ENCODE measurements around the gene ZMYND10. TPM values are rescaled to one million over a fixed set of nuclear protein-coding genes. Genes with fewer than 3 reads are reported as not detected.
A peak's percentile ranks its signal among the peaks of the same experiment; 100 is the strongest.

ZMYND10 gene
- total and polyA plus RNA-seq, 9 of the 15 experiments (the other 6 are each of a cell fraction or from before 2014, with no cell fraction given) = 0.20 to 2.8 (median 0.70) TPM

DNA sequence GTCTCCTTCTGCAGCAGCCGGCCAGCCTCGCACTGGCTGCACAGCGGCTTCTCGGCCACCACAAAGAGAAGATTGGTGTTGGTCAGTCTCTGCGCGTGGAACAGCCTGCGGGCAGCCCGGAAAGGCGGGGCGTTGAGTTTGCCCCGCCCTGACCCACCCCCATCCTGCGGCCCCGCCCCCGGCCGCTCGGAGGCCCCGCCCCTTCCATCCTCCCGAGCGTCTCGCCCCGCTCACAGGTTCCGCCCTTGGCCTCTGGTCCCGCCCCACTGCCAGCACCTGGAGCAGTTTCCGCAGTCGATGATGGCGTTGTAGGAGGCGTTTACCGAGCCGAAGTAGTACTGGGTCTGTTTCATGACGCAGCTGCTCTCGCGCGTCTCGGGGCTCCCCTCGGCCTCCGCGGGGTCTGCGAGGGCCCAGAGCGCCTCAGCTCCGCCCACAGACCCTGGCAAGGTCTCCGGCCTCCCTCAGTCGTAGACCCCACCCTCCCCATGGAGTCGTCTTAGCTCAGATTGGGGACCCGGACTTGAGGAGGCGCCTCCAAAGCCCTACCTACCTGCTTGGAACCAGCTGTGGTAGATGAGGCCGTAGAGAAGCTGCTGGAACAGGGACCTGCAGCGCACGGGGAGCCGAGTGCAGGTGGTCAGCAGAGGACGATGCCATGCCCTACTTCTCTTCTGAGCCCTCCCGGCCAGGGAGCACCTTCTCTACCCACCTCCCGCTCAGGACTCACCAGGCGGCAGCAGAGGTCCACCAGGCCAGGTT lies 19.7 kb upstream of the ZMYND10 start (continued):
- TF ChIP-seq CREB1 (IDR thresholded peaks at IDR 0.05) (0 out of 2 replicates have a peak, but pooled peaks have one; percentile 30), CREB1 (CRISPR knock-in tag; IDR thresholded peaks at IDR 0.05) (no peak), HLTF (IDR thresholded peaks at IDR 0.05) (no peak), XRCC5 (IDR thresholded peaks at IDR 0.05; ENCODE audit: low read depth, low read length) (no peak), KAT8 (IDR thresholded peaks at IDR 0.05; ENCODE audit: low read depth) (no peak), PHF8 (IDR thresholded peaks at IDR 0.05; ENCODE audit: borderline replicate concordance, low read length) (peak; percentile 32; the same call in 1 of the 2 replicates), CTBP1 (IDR thresholded peaks at IDR 0.05; ENCODE audit: borderline replicate concordance) (0 out of 2 replicates have a peak, but pooled peaks have one; percentile 28), ZEB2 (IDR thresholded peaks at IDR 0.05) (0 out of 2 replicates have a peak, but pooled peaks have one; percentile 26), PHTF2 (CRISPR knock-in tag; IDR thresholded peaks at IDR 0.05) (no peak), SPI1 (IDR thresholded peaks at IDR 0.05; ENCODE audit: borderline replicate concordance, low read depth, low read length) (0 out of 2 replicates have a peak, but pooled peaks have one; percentile 40), ATF1 (CRISPR knock-in tag; IDR thresholded peaks at IDR 0.05) (no peak), ATF1 (tag; IDR thresholded peaks at IDR 0.05) (0 out of 2 replicates have a peak, but pooled peaks have one; percentile 11), POLR2G (IDR thresholded peaks at IDR 0.05; ENCODE audit: low read depth, low read length) (peak; percentile 57; the same call in 1 of the 2 replicates), MECOM (CRISPR knock-in tag; IDR thresholded peaks at IDR 0.05) (no peak), ZNF121 (CRISPR knock-in tag; conservative IDR thresholded peaks at IDR 0.05) (no peak), CHD2 (IDR thresholded peaks at IDR 0.05; ENCODE audit: low read depth, low read length) (peak; percentile 25; the same call in 1 of the 2 replicates), SIN3B (IDR thresholded peaks at IDR 0.05; ENCODE audit: low read depth) (no peak), CXXC5 (CRISPR knock-in tag; IDR thresholded peaks at IDR 0.05) (peak; percentile 12), RBBP5 (IDR thresholded peaks at IDR 0.05; ENCODE audit: borderline replicate concordance, insufficient read depth, low read length, poor library complexity, severe bottlenecking) (no peak), YBX1 (IDR thresholded peaks at IDR 0.05) (no peak), BRF1 (IDR thresholded peaks at IDR 0.05; ENCODE audit: borderline replicate concordance, extremely low read depth, insufficient read length) (no peak)
- TF ChIP-seq, protein P1, sequence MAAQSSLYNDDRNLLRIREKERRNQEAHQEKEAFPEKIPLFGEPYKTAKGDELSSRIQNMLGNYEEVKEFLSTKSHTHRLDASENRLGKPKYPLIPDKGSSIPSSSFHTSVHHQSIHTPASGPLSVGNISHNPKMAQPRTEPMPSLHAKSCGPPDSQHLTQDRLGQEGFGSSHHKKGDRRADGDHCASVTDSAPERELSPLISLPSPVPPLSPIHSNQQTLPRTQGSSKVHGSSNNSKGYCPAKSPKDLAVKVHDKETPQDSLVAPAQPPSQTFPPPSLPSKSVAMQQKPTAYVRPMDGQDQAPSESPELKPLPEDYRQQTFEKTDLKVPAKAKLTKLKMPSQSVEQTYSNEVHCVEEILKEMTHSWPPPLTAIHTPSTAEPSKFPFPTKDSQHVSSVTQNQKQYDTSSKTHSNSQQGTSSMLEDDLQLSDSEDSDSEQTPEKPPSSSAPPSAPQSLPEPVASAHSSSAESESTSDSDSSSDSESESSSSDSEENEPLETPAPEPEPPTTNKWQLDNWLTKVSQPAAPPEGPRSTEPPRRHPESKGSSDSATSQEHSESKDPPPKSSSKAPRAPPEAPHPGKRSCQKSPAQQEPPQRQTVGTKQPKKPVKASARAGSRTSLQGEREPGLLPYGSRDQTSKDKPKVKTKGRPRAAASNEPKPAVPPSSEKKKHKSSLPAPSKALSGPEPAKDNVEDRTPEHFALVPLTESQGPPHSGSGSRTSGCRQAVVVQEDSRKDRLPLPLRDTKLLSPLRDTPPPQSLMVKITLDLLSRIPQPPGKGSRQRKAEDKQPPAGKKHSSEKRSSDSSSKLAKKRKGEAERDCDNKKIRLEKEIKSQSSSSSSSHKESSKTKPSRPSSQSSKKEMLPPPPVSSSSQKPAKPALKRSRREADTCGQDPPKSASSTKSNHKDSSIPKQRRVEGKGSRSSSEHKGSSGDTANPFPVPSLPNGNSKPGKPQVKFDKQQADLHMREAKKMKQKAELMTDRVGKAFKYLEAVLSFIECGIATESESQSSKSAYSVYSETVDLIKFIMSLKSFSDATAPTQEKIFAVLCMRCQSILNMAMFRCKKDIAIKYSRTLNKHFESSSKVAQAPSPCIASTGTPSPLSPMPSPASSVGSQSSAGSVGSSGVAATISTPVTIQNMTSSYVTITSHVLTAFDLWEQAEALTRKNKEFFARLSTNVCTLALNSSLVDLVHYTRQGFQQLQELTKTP (IDR thresholded peaks at IDR 0.05; ENCODE audit: low read depth in 1 of 2, partially characterized antibody in 2 of 2) = no peak
- TF ChIP-seq, protein P2, sequence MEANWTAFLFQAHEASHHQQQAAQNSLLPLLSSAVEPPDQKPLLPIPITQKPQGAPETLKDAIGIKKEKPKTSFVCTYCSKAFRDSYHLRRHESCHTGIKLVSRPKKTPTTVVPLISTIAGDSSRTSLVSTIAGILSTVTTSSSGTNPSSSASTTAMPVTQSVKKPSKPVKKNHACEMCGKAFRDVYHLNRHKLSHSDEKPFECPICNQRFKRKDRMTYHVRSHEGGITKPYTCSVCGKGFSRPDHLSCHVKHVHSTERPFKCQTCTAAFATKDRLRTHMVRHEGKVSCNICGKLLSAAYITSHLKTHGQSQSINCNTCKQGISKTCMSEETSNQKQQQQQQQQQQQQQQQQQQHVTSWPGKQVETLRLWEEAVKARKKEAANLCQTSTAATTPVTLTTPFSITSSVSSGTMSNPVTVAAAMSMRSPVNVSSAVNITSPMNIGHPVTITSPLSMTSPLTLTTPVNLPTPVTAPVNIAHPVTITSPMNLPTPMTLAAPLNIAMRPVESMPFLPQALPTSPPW (CRISPR knock-in tag; IDR thresholded peaks at IDR 0.05) = peak; percentile 20; the same call in 1 of the 2 replicates
- TF ChIP-seq, protein P3, sequence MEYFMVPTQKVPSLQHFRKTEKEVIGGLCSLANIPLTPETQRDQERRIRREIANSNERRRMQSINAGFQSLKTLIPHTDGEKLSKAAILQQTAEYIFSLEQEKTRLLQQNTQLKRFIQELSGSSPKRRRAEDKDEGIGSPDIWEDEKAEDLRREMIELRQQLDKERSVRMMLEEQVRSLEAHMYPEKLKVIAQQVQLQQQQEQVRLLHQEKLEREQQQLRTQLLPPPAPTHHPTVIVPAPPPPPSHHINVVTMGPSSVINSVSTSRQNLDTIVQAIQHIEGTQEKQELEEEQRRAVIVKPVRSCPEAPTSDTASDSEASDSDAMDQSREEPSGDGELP (CRISPR knock-in tag; IDR thresholded peaks at IDR 0.05; ENCODE audit: borderline replicate concordance) = 0 out of 2 replicates have a peak, but pooled peaks have one; percentile 26

Data from K562 (cell line).